ENCODE results near the gene SUN1. TPM values are rescaled to one million over a fixed set of nuclear protein-coding genes. Genes with fewer than 3 reads are reported as not detected.

Gene SUN1
- polyA plus RNA-seq, 1 of the 3 experiments (the other 2 are of a cell fraction), result 369 TPM

DNA sequence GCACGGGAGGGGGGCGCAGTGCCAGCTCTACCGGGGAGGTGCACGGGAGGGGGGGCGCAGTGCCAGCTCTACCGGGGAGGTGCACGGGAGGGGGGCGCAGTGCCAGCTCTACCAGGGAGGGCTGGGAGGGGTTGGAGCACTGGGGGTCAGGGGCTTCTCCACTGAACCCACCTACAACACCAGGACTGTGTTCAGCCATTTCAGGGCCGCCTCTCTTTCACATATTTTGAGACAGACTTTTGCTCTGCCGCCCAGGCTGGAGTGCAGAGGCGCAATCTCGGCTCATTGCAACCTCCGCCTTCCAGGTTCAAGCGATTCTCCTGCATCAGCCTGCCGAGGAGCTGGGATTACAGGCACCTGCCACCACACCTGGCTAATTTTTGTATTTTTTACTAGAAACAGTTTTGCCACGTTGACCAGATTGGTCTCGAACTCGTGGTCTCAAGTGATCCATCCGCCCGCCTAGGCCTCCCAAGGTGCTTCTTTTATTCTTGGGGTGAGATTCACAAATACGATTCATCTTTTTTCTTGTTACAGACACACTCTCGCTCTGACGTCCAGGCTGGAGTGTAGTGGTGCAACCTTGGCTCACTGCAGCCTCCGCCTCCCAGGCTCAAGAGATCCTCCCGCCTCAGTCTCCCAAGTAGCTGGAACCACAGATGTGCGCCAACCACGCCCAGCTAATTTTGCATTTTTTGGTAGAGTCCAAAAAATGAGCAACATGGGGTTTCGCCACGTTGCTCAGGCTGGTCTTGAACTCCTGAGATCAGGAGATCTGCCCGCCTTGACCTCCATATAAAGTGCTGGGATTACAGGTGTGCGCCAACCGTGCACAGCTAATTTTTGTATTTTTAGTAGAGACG is 85.2 kb downstream of the SUN1 start:
- TF ChIP-seq TCF12 (IDR thresholded peaks at IDR 0.05), result no peak
- TF ChIP-seq, protein P1, sequence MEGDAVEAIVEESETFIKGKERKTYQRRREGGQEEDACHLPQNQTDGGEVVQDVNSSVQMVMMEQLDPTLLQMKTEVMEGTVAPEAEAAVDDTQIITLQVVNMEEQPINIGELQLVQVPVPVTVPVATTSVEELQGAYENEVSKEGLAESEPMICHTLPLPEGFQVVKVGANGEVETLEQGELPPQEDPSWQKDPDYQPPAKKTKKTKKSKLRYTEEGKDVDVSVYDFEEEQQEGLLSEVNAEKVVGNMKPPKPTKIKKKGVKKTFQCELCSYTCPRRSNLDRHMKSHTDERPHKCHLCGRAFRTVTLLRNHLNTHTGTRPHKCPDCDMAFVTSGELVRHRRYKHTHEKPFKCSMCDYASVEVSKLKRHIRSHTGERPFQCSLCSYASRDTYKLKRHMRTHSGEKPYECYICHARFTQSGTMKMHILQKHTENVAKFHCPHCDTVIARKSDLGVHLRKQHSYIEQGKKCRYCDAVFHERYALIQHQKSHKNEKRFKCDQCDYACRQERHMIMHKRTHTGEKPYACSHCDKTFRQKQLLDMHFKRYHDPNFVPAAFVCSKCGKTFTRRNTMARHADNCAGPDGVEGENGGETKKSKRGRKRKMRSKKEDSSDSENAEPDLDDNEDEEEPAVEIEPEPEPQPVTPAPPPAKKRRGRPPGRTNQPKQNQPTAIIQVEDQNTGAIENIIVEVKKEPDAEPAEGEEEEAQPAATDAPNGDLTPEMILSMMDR (IDR thresholded peaks at IDR 0.05), result no peak
- TF ChIP-seq RCOR1 (IDR thresholded peaks at IDR 0.05; ENCODE audit: low read length), result no peak
- TF ChIP-seq USF2 (IDR thresholded peaks at IDR 0.05; ENCODE audit: borderline replicate concordance, low read depth, low read length), result no peak
- no peak for DNase-seq
- H3K27me3 ChIP-seq (ENCODE audit: insufficient read depth), result no peaks in the 10 kb centered on the region
- H3K4me1 ChIP-seq (ENCODE audit: control insufficient read depth in 1 of 2, insufficient read depth in 2 of 2, low read depth in 1 of 2, low read length in 1 of 2), result peaks cover 0 to 24% of the 10 kb centered on the region in 2 experiments; a peak in 1 of 4 replicates
- no peaks in the 10 kb centered on the region for H3K9me3 ChIP-seq
- H3K9me2 ChIP-seq, result no peaks in the 10 kb centered on the region
- no peaks in the 10 kb centered on the region for H3K36me3 ChIP-seq (replicated peaks in 1 of 2; ENCODE audit: control insufficient read depth in 1 of 2, insufficient read depth in 2 of 2, low read length in 1 of 2)
- 76% methylated on average over 28 of the region's 33 CpGs for WGBS (ENCODE audit: low lambda C conversion rate)
- H3K9ac ChIP-seq, result no peak overlapping the region
- no peak overlapping the region for H3K27ac ChIP-seq (ENCODE audit: low read depth in 2 of 2, low read length in 1 of 2)
- no peak overlapping the region for H2AFZ ChIP-seq (ENCODE audit: low read depth)
- no peak overlapping the region for H3K4me2 ChIP-seq
- no peak overlapping the region for H3K4me3 ChIP-seq (ENCODE audit: low read depth in 2 of 2, low read length in 1 of 2)
- H3F3A ChIP-seq (replicated peaks; ENCODE audit: insufficient read depth), result peaks cover 4% of the 10 kb centered on the region
- ChIA-PET CTCF (interaction anchor here (0.6 to 2.8 kb wide), 7 partner anchors 10 to 492 kb away, joined by 3 to 26 read pairs (median 3); no protein-coding TSS in a partner anchor), POLR2A (no interaction called here)
- H4K20me1 ChIP-seq (ENCODE audit: insufficient read depth), result no peaks in the 10 kb centered on the region
- no peaks in the 10 kb centered on the region for H3K79me2 ChIP-seq (ENCODE audit: insufficient read depth)

- ChIA-PET POLR2A (no interaction called here), CTCF (interaction anchor here (0.6 to 2.8 kb wide), 7 partner anchors 10 to 492 kb away, joined by 3 to 26 read pairs (median 3); partner anchors contain the start of gene COX19)
- Histone ChIP-seq H3F3A (replicated peaks; ENCODE audit: insufficient read depth) (peaks cover 4% of the 10 kb centered on the region), H3K9ac (no peak overlapping the region), H3K9me2 (no peaks in the 10 kb centered on the region), H2AFZ (ENCODE audit: low read depth) (no peak overlapping the region), H3K9me3 (no peaks in the 10 kb centered on the region), H3K4me3 (ENCODE audit: low read depth in 2 of 2, low read length in 1 of 2) (no peak overlapping the region), H3K79me2 (ENCODE audit: insufficient read depth) (no peaks in the 10 kb centered on the region), H3K4me1 (ENCODE audit: control insufficient read depth in 1 of 2, insufficient read depth in 2 of 2, low read depth in 1 of 2, low read length in 1 of 2) (peaks cover 0 to 24% of the 10 kb centered on the region in 2 experiments; a peak in 1 of 4 replicates), H3K27ac (ENCODE audit: low read depth in 2 of 2, low read length in 1 of 2) (no peak overlapping the region), H3K27me3 (ENCODE audit: insufficient read depth) (no peaks in the 10 kb centered on the region), H4K20me1 (ENCODE audit: insufficient read depth) (no peaks in the 10 kb centered on the region), H3K4me2 (no peak overlapping the region), H3K36me3 (replicated peaks in 1 of 2; ENCODE audit: control insufficient read depth in 1 of 2, insufficient read depth in 2 of 2, low read length in 1 of 2) (no peaks in the 10 kb centered on the region)
- WGBS (ENCODE audit: low lambda C conversion rate), result 84% methylated on average over 8 of the region's 9 CpGs
- TF ChIP-seq NFIC (IDR thresholded peaks at IDR 0.05; ENCODE audit: borderline replicate concordance) (no peak), TAF1 (IDR thresholded peaks at IDR 0.05; ENCODE audit: borderline replicate concordance, low read depth, low read length) (no peak)
- DNase-seq, result no peak
These were observed 85.8 kb downstream of the SUN1 start for GRCh38 chr7:918118-918425.
